Keratinocyte (primary cell): ENCODE measurements around the gene GFOD1. TPM values are rescaled to one million over a fixed set of nuclear protein-coding genes. Genes with fewer than 3 reads are reported as not detected.

Source experiments
- DNase-seq: peaks from one replicate; pipeline ENCODE4 v3.0.0-alpha.2; 2011; ENCODE audit warnings: low read depth, missing footprints, low spot score
- FAIRE-seq: peaks from 2 replicates; lab custom pipeline; 2011; peaks lifted over from hg19 to GRCh38; lab: Jason Lieb, UNC
- H2AFZ ChIP-seq: 2 replicates; pipeline ENCODE4 v1.6.0; 2012; ENCODE audit warnings: low read length, control low read depth, inconsistent platforms; ENCODE audit not compliant: control insufficient read depth
- H3K27ac ChIP-seq: 2 replicates; pipeline ENCODE4 v1.5.1; 2011; ENCODE audit warnings: low read length; ENCODE audit not compliant: control insufficient read depth, insufficient read depth
- H3K27me3 ChIP-seq: 3 replicates; pipeline ENCODE4 v1.6.0; 2011; ENCODE audit warnings: low read length; ENCODE audit not compliant: control insufficient read depth, insufficient read depth; ENCODE audit errors: extremely low read depth
- H3K36me3 ChIP-seq, 2 experiments: 2 replicates in 1 of 2; 3 replicates in 1 of 2; pipeline ENCODE4 v1.5.1; 2011; ENCODE audit warnings: low read length in 2 of 2, mild to moderate bottlenecking in 1 of 2; ENCODE audit not compliant: control insufficient read depth in 2 of 2, insufficient read depth in 2 of 2; ENCODE audit errors: extremely low read depth in 1 of 2
- H3K4me1 ChIP-seq: 3 replicates; pipeline ENCODE4 v1.5.1; 2011; ENCODE audit warnings: low read length; ENCODE audit not compliant: control insufficient read depth, insufficient read depth; ENCODE audit errors: extremely low read depth
- H3K4me2 ChIP-seq: 3 replicates; pipeline ENCODE4 v1.6.0; 2011; ENCODE audit warnings: low read depth, low read length; ENCODE audit not compliant: control insufficient read depth, insufficient read depth; ENCODE audit errors: extremely low read depth
- H3K4me3 ChIP-seq, 3 experiments: fragments of 200-600 bp in 1 of 3; sonication (generic) in 1 of 3; 2 replicates in 2 of 3; 3 replicates in 1 of 3; pipeline ENCODE4 v1.5.1; 2011 to 2016; ENCODE audit warnings: low read length in 3 of 3, mild to moderate bottlenecking in 3 of 3, control low read depth in 2 of 3, inconsistent platforms in 1 of 3, low read depth in 1 of 3, mixed read lengths in 1 of 3, mixed run types in 1 of 3, moderate library complexity in 1 of 3; ENCODE audit not compliant: control insufficient read depth in 2 of 3, insufficient read depth in 2 of 3; ENCODE audit errors: extremely low read depth in 1 of 3
- H3K79me2 ChIP-seq: 2 replicates; pipeline ENCODE4 v1.6.0; 2012; ENCODE audit warnings: low read length; ENCODE audit not compliant: control insufficient read depth, insufficient read depth
- H3K9ac ChIP-seq: 3 replicates; pipeline ENCODE4 v1.6.0; 2011; ENCODE audit warnings: low read length; ENCODE audit not compliant: control insufficient read depth, insufficient read depth; ENCODE audit errors: extremely low read depth
- H3K9me1 ChIP-seq: 3 replicates; pipeline ENCODE4 v1.6.0; 2011; ENCODE audit warnings: low read length; ENCODE audit not compliant: control insufficient read depth, insufficient read depth; ENCODE audit errors: extremely low read depth
- H3K9me3 ChIP-seq: 2 replicates; pipeline ENCODE4 v1.5.1; 2012; ENCODE audit warnings: low read depth, low read length; ENCODE audit not compliant: control insufficient read depth
- H4K20me1 ChIP-seq: 3 replicates; pipeline ENCODE4 v1.6.0; 2011; ENCODE audit warnings: low read length; ENCODE audit not compliant: control insufficient read depth, insufficient read depth; ENCODE audit errors: extremely low read depth
- EZH2 ChIP-seq: IDR thresholded peaks from one replicate; pipeline ENCODE4 v1.6.1; 2012; ENCODE audit warnings: inconsistent platforms, mild to moderate bottlenecking, low read length, moderate library complexity
- dilution Hi-C: fragments of 300-500 bp; cut with MboI; formaldehyde crosslinking; loops from one replicate; pipeline ENCODE4 v1.7.0; 2020; ENCODE audit warnings: low sequenced_read_pairs; ENCODE audit not compliant: extremely low pct_ligation_motif_present
- polyA plus RNA-seq, 5 experiments: library from polyadenylated mRNA; depleted of rRNA in 3 of 5; stranded (reverse) in 3 of 5; stranded (forward) in 1 of 5; unstranded in 1 of 5; fragments of >200 nt; gene quantifications; 1 replicate in 1 of 5; 2 replicates in 3 of 5; 3 replicates in 1 of 5; pipeline versions ENCODE4 v1.2.1 to v1.2.3, GENCODE V29; 2011 to 2012; ENCODE audit warnings: missing spikeins in 2 of 5, low read depth in 1 of 5, low replicate concordance in 1 of 5
- TF ChIP-seq, protein P1 (sequence below), 3 experiments: IDR thresholded peaks in 1 of 3; conservative IDR thresholded peaks in 1 of 3; optimal IDR thresholded peaks in 1 of 3; 2 replicates in 2 of 3; 3 replicates in 1 of 3; pipeline versions ENCODE3 to v1.5.1; 2011; ENCODE audit warnings: low read length in 3 of 3, mild to moderate bottlenecking in 3 of 3, moderate library complexity in 2 of 3, control low read depth in 1 of 3, inconsistent platforms in 1 of 3; ENCODE audit not compliant: insufficient read depth in 2 of 3; ENCODE audit errors: extremely low read depth in 1 of 3

GFOD1 gene
- polyA plus RNA-seq, 1 donor (not counting 4 experiments of a cell fraction or from before 2014, with no cell fraction given): 7.2 TPM

DNA sequence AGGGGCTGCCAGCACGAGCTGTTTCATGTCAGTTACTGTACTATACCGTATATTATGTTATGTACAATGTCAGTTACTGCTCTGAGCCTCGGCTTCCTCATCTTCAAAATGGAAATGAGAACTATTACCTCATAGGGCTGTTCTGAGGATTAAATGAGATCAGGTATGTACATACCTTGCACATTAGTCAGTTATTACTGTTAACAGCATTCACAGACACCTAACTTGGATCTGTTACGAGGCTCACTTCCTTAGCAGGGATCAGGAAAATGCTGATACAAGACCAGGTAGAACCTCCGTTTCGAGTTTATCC, 89.4 kb downstream of the GFOD1 start:
- H4K20me1 ChIP-seq: no peaks in the 10 kb centered on the region
- H3K27ac ChIP-seq: peak overlapping the region; percentile 60
- no peaks in the 10 kb centered on the region for H3K27me3 ChIP-seq
- H2AFZ ChIP-seq: no peak overlapping the region
- no peak for TF ChIP-seq EZH2
- peak overlapping the region in 2 of 3 experiments; percentile 39 to 53 for H3K4me3 ChIP-seq
- peak; percentile 93 for FAIRE-seq
- H3K4me2 ChIP-seq: peak overlapping the region; percentile 80
- dilution Hi-C loops: no loop called here
- no peak for DNase-seq
- H3K9ac ChIP-seq: peak overlapping the region; percentile 68
- H3K36me3 ChIP-seq: no peaks in the 10 kb centered on the region
- no peaks in the 10 kb centered on the region for H3K9me1 ChIP-seq
- peaks cover 36% of the 10 kb centered on the region for H3K4me1 ChIP-seq
- H3K79me2 ChIP-seq: peaks cover 22% of the 10 kb centered on the region
- no peaks in the 10 kb centered on the region for H3K9me3 ChIP-seq

DNA sequence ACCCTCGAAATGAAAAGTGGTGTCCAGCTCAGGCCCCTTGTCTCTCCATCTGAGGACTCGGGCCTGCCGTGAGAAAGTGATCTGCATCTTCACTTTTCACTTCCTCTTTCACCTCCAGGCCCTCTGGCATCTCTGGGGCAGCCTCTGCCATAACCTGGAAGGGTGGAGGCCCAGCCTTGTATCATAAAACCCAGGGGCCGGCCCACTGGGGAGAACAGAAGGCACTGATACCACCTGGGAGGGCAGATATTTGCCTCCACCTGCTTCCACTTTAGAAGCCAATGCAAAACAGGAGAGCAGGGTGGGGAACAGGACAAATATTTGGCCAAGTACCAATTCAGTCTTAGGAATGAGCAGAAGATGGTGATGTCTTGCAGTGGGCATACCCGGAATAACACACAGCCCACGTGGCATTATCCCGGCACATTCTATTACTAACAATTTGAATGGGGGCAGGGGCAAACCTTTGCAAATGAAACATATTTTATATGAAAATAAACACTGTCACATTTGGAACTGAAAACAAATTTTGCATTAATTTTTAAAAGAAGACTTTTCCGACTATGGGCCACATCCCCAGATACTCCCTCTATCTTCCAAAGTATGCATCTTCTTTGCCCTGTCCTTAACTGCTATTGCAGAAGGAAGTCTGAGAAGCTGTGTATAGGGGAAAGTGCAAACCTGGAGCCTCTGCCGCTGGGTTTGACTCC, 89.9 kb downstream of the GFOD1 start:
- no peaks in the 10 kb centered on the region for H3K27me3 ChIP-seq
- dilution Hi-C loops: no loop called here
- no peaks in the 10 kb centered on the region for H3K9me1 ChIP-seq
- H2AFZ ChIP-seq: no peak overlapping the region
- no peaks in the 10 kb centered on the region for H4K20me1 ChIP-seq
- H3K9me3 ChIP-seq: no peaks in the 10 kb centered on the region
- H3K36me3 ChIP-seq: no peaks in the 10 kb centered on the region
- no peak for TF ChIP-seq EZH2
- TF ChIP-seq, protein P1, sequence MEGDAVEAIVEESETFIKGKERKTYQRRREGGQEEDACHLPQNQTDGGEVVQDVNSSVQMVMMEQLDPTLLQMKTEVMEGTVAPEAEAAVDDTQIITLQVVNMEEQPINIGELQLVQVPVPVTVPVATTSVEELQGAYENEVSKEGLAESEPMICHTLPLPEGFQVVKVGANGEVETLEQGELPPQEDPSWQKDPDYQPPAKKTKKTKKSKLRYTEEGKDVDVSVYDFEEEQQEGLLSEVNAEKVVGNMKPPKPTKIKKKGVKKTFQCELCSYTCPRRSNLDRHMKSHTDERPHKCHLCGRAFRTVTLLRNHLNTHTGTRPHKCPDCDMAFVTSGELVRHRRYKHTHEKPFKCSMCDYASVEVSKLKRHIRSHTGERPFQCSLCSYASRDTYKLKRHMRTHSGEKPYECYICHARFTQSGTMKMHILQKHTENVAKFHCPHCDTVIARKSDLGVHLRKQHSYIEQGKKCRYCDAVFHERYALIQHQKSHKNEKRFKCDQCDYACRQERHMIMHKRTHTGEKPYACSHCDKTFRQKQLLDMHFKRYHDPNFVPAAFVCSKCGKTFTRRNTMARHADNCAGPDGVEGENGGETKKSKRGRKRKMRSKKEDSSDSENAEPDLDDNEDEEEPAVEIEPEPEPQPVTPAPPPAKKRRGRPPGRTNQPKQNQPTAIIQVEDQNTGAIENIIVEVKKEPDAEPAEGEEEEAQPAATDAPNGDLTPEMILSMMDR (optimal IDR thresholded peaks at IDR 0.05 in 1 of 3, IDR thresholded peaks at IDR 0.05 in 1 of 3, conservative IDR thresholded peaks at IDR 0.05 in 1 of 3; ENCODE audit: extremely low read depth in 1 of 3, insufficient read depth in 2 of 3, low read length in 3 of 3): peak in 2 of 3 experiments; percentile 30 to 40
- peaks cover 36% of the 10 kb centered on the region for H3K4me1 ChIP-seq
- H3K27ac ChIP-seq: peak overlapping the region; percentile 60
- peak overlapping the region; percentile 80 for H3K4me2 ChIP-seq
- peaks cover 21% of the 10 kb centered on the region for H3K79me2 ChIP-seq
- no peak for DNase-seq
- H3K9ac ChIP-seq: no peak overlapping the region
- FAIRE-seq: no peak
- H3K4me3 ChIP-seq: peak overlapping the region in 2 of 3 experiments; percentile 2 to 39
